ENCODE results near the gene IRX2.

Gene IRX2

DNA sequence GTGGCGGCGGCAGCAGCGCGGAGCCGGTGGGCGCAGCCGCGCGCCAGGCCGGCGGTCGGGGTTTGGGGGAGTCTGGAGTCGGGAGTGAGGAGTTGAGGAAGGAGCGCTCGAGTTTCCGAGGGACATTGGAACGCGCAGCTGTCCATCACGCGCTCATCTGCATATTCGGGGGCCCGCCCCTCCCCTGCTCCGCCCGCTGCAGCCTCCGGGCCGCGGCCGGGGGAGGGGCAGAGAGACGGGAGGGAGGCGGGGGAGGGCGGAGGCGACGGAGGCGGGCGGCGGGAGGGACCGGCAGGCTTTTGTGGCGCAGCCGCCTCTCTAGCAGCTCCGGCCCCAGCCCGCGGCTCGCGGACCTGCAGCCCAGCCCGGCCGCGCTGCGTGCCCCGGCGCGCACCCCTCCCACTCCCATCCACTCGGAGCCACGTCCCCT lies at the start of gene IRX2:
Gene IRX2, minus strand, starts transcription at position 86 of the 430 bp plus-strand sequence. CDS start 264 bp downstream, outside the sequence.
- no peak for DNase-seq (ENCODE audit: low read depth)

DNA sequence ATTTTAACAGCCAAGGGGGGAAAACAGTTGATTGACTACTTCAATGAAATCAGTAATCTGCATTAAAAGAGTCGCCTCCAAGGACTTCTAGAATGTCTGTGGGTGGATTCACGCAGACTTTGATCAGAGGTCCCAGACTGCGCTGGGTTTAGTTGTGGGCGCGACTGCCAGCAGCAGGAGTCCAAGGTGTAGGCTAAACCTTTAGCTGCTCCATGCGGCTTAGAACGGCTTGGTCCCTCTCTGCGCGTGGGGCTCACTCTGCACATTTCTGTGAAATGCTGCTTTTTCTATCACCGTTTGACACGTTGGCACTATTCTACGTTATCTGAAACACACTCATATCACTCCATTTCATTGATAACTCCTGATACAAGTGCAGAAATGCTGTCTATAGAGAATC lies 48.6 kb upstream of the IRX2 start:
- no peak for DNase-seq (ENCODE audit: low read depth)

DNA sequence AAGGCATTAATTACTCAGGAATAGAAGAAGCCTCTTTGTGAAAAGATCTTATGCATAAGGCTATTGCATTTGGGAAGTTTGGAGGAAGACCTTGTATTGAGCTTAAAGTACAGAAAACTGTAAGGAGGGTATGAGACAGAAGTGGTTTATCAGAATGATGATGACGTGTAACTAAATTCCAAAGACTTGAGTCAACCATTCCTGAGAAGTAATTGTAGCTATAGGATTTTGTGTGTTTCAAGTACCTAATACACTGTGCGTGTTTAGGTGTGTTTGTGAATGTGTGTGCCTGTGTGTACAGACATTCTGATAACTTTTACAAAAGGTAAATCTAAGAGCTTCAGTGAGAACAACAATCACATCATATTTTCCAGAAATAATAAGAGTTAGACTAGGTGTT lies 46.5 kb upstream of the IRX2 start:
- DNase-seq (ENCODE audit: low read depth) = no peak

DNA sequence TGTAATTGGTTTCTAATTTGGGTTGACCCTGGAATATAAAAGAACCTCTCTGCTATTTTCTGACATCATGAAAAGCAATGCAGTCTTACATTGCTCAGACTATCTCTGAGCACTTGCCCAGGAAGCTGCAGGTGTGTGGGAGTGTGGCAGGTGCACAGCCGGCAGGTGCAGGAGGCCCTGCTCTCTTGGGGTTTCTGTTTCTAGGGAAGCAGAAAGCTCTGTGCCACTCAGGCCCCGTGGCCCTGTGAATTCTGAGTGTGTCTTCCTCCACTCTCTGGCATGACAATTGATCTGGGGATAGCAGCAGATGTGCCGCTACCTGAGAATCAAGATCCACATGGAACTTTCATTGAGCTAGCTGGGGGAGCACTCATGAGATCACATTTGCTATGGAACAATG lies 45.7 kb upstream of the IRX2 start:
- no peak for DNase-seq (ENCODE audit: low read depth)

DNA sequence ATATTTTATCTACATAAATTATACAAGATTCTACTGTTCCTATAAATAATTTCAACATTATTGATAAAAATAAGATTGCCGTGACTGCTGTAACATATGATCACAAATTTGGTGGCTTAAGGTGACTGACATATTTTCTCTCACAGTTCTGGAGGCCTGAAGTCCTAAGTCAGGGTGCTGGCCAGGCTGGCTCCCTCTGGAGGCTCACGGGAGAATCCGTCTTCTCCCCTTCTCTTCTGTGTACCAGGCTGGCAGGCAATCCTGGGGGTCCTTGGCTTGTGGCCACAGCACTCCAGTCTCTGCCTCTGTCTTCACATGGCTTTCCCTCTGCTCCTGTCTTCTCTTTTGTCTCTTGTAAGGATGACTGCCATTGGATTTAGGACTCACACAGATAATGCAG lies 31.7 kb upstream of the IRX2 start:
- no peak for DNase-seq (ENCODE audit: low read depth)

DNA sequence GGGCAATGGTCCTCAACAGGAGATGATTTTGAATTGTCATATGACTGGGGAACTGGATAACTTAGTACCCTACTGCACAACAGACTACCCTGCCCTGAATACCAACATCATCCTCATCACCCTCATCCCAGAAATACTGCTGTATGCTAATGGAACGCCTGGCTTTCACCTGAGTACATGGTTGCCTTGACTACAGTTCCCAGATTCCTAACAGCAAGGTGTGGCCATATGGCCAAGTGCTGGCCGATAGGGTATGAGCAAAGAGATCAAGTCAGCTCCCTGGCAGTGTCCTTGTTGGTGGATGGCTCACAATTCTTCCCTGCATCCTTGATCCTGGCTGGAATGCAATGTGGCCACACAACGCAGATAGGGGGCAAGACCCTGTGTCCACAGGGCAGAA lies 31.2 kb upstream of the IRX2 start:
- no peak for DNase-seq (ENCODE audit: low read depth)

DNA sequence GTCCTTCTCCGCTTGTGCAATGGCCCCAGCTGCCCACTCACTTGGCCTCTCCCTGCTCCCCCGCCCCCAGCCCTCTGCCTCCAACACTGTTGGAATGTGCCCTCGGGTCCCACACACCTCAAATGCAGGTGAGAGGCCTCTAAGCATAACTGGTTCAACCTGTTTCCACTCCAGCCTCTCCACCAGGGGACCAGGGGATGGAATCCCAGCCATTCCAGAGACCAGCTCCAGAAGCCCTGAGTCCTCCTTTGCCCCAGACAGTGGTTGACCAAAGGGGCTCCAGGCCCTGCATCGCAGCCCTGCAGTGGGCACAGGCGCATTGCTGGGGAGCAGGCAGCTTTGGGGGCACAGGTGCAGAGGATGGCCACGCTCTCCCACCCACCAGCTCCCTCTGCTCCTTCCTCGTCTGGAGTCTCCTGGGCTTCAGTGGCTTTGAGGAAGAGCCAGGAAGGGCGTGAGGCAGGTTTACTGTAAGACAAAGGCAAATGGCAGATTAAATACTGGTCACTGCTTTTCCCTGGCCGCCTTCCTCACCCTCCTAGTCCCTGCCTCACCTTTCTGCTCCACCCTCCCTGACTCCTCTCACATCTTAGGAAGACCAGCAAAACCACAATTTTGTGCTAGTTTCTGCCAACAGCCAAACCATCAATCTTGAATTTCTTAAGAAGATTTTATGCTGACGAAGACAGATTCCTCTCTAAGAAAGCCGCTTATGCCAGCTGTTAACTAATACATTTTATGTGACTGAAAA lies 29.1 kb upstream of the IRX2 start:
- no peak for DNase-seq (ENCODE audit: low read depth)

DNA sequence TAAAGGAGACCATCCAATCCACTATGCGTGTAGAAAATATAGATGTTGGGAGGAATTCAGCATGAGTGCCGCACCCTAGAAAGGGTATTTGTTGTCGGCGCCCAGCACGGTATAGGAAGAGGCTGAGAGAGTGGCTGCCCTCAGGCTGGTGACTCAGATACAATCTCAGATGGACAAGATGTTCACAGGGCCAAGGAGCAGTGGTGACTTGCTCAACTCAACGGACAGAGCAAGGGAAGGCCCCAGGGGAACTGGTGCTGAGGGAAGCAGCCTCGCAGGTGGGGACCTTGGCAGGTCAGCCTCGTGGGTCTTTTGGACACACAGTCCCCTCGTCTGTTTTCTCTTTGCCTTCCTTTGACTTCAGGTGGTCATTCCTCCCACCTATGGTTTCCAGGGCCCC lies 28.0 kb upstream of the IRX2 start:
- no peak for DNase-seq (ENCODE audit: low read depth)

DNA sequence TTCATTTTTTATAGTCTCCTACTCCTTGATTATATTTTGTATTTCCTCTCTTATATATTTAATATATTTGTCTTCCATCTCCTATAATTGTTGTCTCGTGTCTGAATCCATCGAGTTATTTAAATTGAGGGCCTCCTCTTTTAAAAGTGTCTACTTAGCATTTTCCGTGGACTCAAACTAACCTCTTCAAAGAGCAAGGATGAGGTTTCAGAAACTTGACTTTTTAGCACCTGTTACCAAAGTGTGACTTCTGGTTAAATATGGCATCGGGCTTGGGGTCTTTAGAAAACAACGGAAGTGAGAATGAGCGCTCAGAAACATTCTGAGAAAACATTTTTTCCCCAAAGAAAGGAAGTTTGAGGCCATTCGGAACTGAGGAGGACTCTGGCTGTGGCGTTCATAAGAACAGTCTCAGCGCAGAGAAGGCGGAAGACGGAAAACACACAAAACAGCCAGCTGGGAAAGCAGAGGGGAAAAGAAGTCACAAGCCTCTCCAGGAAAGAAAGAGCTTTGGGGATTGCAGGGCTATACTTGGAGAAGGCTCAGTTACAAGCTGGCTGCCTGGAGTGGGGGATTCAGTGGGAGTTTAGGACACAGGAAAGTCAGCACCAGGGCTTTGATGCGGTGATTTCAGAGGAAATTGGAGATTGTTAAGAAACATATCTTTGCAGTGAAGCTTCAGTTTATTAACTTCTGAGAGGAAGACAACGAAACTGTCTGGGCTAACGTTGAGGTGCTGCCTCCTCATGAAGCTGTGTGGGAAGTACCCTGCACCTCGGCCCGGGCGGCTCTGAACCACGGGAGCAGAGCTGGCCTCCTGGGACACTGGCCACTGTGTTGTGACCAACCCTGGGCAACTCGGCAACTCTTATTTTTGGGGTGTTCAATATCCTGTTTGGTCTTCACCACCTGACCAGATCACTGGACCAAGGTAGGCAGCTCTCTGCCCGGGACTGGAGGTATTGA lies 25.1 kb upstream of the IRX2 start:
- no peak for DNase-seq (ENCODE audit: low read depth)

DNA sequence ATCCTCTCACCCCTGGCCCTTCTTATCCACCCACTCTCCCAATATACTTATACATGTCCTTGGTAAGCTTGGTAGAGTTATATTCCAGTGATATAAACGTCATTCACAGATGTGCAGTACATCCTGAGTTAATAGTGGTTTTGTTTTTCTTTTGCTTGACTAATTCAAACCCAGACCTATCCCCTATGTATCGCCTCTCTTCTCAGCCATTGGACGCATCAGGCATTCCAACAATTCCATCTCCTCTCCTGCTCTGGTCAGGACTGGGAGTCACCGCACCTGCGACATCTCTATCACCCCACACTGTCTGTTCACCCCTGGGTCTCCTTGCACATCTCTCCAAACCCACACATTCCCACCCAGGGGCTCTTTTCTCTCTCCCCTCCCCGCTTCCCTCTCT lies 21.9 kb upstream of the IRX2 start:
- DNase-seq (ENCODE audit: low read depth) = no peak

DNA sequence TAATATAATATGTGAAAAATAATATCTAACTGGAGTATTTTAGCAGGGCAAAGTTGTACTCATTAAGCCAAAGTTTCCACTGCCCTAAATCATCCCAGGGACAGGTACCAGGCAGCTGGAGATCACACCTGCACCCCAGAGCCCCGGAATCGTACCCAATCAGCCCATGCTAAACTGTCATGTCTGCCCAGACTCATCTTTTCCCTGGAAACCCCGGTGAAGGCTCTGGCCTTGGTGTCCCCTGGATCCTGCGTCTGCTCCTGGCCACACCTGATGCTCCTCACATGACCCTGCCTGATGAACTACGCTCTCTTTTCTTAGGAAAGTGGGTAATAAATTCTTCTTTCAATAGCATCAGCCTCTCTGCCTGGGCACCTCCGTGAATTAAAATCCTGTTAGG lies 15.6 kb upstream of the IRX2 start:
- no peak for DNase-seq (ENCODE audit: low read depth)

DNA sequence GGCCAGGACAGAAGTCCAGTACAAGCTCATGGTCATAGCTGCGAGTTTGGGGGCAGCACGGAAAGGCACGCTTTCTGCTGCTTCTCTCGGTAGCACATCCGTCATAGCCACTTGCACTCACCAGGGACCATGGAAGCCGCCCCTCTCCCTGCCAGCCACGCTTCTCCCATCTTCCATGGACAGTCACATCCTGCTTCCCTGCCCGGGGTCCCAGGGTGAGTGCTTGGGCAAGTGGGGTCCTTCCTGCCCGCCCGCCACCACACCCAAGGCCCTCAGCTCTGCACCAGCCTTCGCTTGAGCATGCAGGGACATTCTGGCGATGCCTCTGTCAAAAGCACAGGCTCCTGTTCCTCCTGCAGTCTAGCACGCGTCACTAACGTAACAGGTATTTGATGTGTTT lies 13.1 kb upstream of the IRX2 start:
- DNase-seq (ENCODE audit: low read depth) = no peak

DNA sequence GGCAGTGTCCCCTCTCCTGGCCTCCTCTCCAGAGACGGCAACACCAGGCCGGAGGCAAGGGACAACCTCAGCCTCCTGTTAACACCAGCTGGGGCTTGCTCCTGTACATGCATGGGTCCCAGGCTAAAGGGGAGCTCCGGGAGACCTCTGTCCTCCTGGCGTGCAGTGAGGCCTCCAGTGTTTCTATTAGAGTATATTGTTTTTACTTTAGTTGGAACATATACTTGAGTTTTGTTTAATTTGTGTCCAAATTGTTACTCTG lies 12.0 kb upstream of the IRX2 start:
- DNase-seq (ENCODE audit: low read depth) = no peak

DNA sequence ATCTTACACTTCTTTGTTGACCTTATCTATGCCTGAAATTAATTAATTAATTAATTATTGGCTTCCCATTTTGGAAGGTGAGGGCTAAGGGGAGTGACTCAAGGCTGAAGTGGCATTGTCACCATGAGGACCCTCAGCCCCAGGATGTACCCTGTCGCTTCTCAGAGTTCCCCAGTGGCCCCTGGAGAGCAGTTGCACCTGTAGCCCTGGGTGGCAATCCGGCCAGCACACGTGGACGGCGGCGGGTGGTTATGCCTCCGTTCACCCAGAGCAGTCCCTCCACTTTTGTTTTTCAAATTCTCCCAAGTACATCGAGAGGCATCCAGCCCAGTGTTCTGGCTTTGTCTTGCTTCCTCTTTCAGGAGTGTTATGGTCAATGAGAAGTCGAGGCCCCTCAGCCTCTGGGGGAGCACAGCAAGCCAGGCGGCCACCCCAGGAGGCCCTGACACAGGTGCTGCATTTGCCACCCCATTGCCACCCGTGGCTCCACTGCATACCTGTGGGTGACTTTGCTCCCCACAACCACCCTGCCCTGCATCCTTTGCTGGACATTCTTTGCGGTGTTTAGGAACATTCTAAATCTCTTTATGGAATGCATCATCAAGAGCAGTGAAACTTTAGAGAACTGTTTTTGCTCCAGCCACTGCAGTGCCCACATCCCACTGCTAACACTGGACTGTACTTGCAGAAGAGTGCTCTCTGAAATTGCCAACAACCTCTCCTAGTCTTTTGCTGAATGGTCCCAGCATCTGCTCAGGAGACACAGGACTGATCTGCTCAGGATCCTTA lies 11.5 kb upstream of the IRX2 start:
- no peak for DNase-seq (ENCODE audit: low read depth)

DNA sequence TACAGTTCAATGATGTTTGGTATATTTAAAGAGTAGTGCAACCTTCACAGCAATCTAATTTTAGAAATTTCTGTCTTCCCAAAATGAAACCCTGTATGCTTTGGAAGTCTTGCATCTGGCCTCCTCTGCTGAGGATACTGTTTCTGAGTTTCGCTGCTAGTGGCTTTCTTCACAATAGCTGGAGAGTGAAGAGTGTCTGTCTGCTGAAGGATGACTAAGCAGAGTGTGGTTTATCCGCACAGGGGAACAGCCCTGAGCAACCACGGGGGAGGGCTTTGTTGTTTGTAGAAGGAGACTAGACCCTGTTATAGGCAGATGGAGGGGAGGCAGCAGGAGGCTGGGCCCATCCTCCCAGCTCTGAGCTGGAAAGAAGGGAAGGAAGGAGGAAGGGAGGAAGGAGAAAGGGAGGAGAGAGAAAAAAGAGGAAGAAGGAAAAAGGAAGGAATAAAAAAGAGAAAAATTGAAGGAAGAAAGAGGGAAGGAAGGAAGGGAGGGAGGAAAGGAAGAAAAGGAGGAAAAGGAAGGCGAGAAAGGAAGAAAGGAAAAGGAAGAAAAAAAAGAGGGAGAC lies 10.5 kb upstream of the IRX2 start:
- no peak for DNase-seq (ENCODE audit: low read depth)

DNA sequence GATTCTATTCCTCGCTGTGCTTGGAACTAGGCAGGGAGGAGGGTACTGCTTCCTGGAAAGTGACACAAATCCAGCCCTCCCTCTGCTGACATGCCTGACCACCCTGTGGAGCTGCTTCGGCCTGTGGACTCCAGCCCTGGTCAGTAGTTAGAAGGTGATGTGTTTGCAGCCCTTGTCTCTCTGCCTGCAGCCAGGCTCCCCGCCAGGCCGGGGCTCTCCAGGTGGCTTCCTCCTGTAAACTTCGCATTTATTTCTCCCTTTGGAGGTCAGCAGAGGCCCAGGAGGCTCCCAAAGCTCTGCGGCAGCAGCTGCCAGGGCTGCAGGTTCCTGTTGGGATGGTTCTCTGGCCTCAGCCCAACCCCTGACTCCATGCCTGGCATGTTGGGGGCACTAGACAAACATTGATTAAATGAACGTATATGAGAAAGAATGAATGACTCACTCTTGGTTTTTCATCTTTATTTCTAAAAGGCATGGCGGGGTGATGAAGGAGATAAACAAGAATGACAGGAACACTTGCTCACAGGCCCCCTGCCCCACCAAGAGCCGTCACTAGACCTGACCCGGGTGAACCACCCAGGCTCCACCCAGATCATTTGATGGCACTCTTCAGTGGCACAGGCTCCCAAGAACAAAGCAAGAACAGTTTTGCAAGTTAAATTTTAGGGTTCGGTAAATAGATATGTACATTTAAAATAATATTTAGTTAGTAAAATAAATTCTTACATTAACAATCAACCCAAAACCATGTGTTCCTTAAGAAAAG lies 8.4 kb upstream of the IRX2 start:
- DNase-seq (ENCODE audit: low read depth) = no peak

DNA sequence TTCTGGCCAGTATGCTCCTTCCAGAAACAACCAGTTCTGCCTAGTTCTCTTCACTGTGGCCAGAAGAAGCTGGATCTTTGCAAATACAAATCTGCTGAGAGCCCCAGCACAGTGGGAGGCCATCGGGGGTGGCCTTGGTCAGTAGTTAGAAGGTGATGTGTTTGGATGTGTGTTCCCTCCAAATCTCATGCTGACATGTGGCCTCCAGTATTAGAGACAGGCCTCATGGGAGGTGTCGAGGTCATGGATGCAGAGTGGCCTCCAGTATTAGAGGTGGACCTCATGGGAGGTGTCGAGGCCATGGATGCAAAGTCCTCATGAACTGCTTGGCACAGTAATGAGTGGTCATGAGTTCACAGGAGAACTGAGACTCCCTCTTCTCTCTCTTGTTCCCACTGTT lies 7.6 kb upstream of the IRX2 start:
- no peak for DNase-seq (ENCODE audit: low read depth)

DNA sequence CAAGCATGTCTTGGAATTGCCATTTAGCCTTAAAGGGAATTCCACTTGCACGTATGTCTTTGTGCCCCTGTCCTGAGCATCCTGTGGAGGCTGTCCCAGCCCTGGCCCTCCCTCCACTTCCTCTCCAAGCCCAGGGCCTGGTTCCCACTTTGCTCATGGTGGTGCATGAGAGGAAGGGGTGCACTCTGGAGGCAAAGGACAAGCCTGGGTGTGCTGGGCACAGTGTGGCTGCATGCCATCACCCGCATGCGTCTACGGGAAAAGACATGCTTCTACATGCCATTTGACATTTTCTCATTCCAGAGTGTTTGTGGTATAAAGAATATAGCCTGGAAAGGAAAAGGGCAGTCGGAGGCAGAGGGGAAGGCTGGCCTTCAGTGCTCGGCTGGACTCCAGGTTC lies 7.2 kb upstream of the IRX2 start:
- no peak for DNase-seq (ENCODE audit: low read depth)

DNA sequence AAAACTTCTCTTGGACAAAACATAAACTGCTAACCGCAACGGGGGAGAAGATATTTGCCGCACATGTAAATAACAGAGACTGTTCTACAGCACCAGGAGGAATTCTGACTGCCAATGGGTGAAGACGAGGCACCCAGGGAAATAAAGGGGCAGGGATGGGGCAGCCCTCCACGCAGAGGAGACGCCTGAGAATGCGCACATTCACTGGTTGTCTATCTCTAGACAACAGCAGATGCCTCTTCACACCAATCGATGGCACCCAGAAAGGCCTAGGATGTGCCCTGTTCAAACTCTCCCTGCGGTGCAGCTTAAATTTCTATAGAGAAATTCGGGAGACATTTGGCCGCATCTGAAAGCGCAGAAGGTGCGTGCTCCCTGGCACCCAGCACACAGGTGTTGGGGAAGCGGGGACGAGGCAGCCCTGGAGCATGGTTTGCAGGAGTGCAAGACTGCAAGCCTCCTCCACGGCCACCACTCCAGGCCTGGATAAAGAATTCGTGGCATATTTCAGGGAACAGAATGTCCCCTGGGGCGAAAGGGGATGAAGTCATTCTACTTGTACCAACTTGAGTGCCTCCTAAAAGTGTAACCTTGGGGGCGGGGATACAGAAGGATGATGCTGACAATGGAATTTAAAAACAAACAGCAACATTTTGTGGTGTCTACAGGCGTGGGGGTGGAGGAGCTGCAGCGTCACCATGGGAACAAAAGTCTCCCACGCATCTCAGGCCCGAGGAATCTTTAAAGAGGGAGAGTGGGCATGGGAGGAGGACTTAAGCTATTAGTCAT lies 6.3 kb upstream of the IRX2 start:
- no peak for DNase-seq (ENCODE audit: low read depth)

DNA sequence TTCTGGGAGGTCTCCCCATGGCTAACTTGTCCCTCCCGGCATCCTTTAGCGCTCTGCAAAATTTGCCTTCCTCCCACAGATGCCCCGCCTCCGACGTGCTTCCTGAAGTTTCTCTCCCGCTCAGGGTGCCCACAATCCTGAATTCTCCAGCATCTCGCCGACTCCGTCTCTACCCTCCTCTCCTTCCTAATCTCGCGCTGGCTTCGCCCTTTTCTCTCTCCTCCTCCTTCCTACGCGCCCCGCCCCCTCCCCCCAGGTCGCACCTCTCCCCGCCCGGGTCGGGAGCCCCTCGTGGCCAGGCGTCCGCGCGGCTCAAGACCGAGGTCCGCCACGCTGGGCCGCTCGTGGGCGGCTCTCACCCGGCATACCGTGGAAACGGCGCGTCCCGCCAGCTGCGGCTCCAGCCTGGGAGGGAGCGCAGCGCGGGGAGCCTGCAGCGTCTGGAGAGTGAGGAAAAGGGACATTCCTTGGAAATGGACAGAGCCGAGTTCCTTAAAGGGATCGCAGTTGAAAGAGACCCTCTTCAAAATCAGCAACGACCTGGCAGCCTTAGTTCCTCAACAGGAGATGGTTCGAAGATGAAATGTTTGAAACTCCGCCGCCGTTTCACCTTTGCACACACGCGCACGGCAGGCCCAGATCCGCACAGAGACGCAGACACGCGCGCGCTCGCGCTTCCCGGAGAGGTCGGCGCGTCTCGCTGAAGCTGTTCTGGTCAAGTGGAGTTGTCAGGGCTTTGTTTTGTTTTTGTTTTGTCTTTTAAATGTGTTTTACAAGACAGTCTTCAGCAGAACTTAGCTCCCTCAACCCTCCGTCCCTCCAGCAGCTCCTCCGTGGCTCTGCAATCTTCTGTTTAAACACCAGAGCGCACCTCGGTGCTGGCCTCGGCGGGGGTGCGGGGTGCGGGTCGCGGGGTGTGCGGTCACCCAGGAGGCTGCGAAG lies 5.0 kb upstream of the IRX2 start:
- DNase-seq (ENCODE audit: low read depth) = no peak

All from activated T-cell treated with anti-CD3 and anti-CD28 coated beads for 48 hours (primary cell).